Measurements from ENCODE around the gene ASPRV1.

GRCh38 chr2:69965756-69966445, 4.5 kb upstream of the ASPRV1 start:
- TF ChIP-seq POLR2A (IDR thresholded peaks at IDR 0.05; ENCODE audit: low read length): no peak
- no peak for TF ChIP-seq GATA1 (IDR thresholded peaks at IDR 0.05; ENCODE audit: low read depth, low read length)

Data from erythroblast (primary cell).